Measurements from ENCODE around the gene MRPL1. TPM values are rescaled to one million over a fixed set of nuclear protein-coding genes. Genes with fewer than 3 reads are reported as not detected.

The MRPL1 gene
- polyA plus RNA-seq, 2 of the 4 experiments (the other 2 are of a cell fraction) = 24.6 to 62.3 TPM

- no peak for TF ChIP-seq NPAS2 (CRISPR knock-in tag; IDR thresholded peaks at IDR 0.05; ENCODE audit: borderline replicate concordance)
These were observed 29.4 kb upstream of the MRPL1 start (continued) for GRCh38 chr4:77833126-77833724.

- ATAC-seq = no peak
- 33% methylated on average over 4 of the region's 4 CpGs for WGBS (ENCODE audit: missing lambda C conversion rate)
- POLR2A ChIA-PET = no interaction called here
These were observed 28.2 kb upstream of the MRPL1 start for GRCh38 chr4:77834403-77834802.

More at GRCh38 chr4:77834403-77834802, 28.2 kb upstream of the MRPL1 start:
- H3K4me2 ChIP-seq = no peak overlapping the region
- H3K27ac ChIP-seq = no peak overlapping the region
- FAIRE-seq (no peak), DNase-seq (ENCODE audit: low read depth in 1 of 2, low spot score in 1 of 2) (no peak)
- CTCF ChIA-PET = interaction anchor here (0.6 kb wide), 1 partner anchor 887 kb away, joined by 5 read pairs; no protein-coding TSS in a partner anchor
- no peak for TF ChIP-seq HES2 (IDR thresholded peaks at IDR 0.05)
- TF ChIP-seq EHMT2 (IDR thresholded peaks at IDR 0.05; ENCODE audit: low read depth) = no peak
- TF ChIP-seq FOSB (CRISPR knock-in tag; IDR thresholded peaks at IDR 0.05) = no peak
- TF ChIP-seq MAFK (IDR thresholded peaks at IDR 0.05; ENCODE audit: partially characterized antibody) = no peak
- no peak for TF ChIP-seq JUNB (IDR thresholded peaks at IDR 0.05)
- TF ChIP-seq REST (IDR thresholded peaks at IDR 0.05) = no peak
- TF ChIP-seq POLR2AphosphoS2 (conservative IDR thresholded peaks at IDR 0.05; ENCODE audit: low read length) = no peak
- TF ChIP-seq NR3C1 (IDR thresholded peaks at IDR 0.05) = no peak
- no peak for TF ChIP-seq CTCF (IDR thresholded peaks at IDR 0.05)
- no peak for TF ChIP-seq ELK1 (IDR thresholded peaks at IDR 0.05; ENCODE audit: low read depth, low read length)
- no peak for TF ChIP-seq MYC (IDR thresholded peaks at IDR 0.05; ENCODE audit: borderline replicate concordance, low read length)
- no peak for TF ChIP-seq RFX5 (IDR thresholded peaks at IDR 0.05)
- TF ChIP-seq SMC3 (IDR thresholded peaks at IDR 0.05) = no peak
- no peak for TF ChIP-seq CHD4 (IDR thresholded peaks at IDR 0.05; ENCODE audit: borderline replicate concordance)
- no peak for TF ChIP-seq ZNF302 (CRISPR knock-in tag; IDR thresholded peaks at IDR 0.05)
- TF ChIP-seq ZFP36 (IDR thresholded peaks at IDR 0.05; ENCODE audit: borderline replicate concordance, partially characterized antibody) = no peak
- TF ChIP-seq GATA3 (IDR thresholded peaks at IDR 0.05; ENCODE audit: borderline replicate concordance) = no peak
- TF ChIP-seq NFE2L2 (conservative IDR thresholded peaks at IDR 0.05; ENCODE audit: low read length) = no peak
- TF ChIP-seq CBX2 (IDR thresholded peaks at IDR 0.05; ENCODE audit: borderline replicate concordance, low read depth) = no peak
- no peak for TF ChIP-seq MAX (IDR thresholded peaks at IDR 0.05)
- H3K4me3 ChIP-seq = no peak overlapping the region
- H3K9me3 ChIP-seq = no peaks in the 10 kb centered on the region
- no peaks in the 10 kb centered on the region for H3K4me1 ChIP-seq

All from A549 (cell line).